Amygdala (tissue), 56 donors: Measurements from ENCODE around the gene GTF2IRD2.
A peak's percentile ranks its signal among the peaks of the same experiment; 100 is the strongest.
"Not testable (repeated sequence)": the region's sequence is repeated elsewhere in the genome, so short reads cannot be mapped to it uniquely, and the experiment has no call there.

ENCODE experiments used
- DNase-seq, 56 donors: peaks; one replicate each; lab custom pipeline; 2025; lab: John Stamatoyannopoulos, UW

The GTF2IRD2 gene

DNA sequence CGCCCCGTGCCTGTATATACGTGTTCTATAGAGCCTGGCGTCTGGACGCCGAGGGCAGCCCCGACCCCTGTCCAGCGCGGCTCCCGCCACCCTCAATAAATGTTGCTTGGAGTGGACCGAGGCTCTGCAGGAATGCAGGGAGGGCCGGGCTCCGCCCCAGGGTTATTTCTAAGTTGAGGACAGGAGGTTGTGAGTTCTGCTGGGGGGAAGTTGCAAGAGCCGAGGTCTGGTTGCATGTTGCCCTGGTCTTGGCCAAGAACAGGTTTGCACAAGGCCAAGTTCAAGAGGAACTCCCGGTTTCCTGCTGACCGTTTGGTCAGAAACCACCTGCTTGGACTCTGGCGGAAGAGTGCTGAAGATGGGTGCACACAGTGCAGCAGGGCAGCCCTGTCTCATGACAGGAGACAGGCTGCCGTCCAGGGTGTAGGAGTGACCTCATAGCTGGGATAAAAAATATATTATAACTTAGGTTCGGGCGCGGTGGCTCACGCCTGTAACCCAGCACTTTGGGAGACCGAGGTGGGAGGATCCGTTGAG, 62.1 kb downstream of the GTF2IRD2 start:
- DNase-seq: not testable (repeated sequence)

DNA sequence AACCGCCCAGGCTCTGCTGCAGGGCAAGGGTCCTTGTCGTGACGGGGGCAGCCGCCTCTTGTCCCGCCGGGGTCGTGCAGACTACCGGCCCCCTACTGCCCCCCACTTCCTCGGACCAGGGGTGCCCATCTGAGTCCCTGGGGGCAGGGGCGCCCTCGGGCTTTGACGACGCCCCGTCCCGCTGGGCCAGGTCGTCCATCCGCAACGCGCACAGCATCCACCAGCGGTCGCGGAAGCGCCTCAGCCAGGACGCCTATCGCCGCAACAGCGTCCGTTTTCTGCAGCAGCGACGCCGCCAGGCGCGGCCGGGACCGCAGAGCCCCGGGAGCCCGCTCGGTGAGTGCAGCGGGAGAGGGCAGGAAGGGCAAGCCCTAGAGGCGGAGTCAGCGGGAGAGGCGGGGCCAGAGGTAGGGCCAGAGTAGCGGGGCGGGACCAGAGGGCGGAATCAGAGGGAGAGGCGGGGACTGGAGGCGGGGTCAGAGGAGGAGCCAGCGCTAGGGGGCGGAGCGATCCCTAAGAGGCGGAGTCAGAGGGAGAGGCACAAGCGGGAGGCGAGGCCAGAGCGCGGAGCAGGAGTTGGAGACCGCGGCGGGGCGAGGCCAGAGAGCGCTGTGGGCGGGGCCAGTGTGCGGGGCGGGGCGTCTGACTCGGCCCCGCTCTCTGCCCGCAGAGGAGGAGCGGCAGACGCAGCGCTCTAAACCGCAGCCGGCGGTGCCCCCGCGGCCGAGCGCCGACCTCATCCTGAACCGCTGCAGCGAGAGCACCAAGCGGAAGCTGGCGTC, 62.8 kb downstream of the GTF2IRD2 start:
- DNase-seq: peak; percentile 2 to 96 (median 85)

DNA sequence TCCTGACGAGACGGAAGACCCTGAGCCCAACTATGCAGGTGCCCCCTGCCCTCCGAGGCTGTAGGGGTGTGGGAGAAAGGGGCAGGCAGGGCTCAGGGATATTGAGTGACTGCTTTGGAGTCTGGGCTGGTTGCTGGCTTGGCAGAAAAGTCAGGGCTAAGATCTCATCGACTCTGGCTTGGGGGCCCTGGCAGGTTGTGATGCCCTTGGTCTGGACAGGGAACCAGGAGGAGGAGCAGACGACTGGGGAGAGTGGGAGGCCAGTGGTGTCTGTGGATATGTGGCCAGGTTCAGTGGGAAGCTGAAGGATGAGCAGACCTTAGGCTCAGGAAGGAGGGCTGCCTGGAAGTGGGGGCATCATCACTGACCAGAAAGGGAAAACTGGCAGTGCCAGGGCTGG, 67.8 kb downstream of the GTF2IRD2 start:
- DNase-seq: not testable (repeated sequence)

DNA sequence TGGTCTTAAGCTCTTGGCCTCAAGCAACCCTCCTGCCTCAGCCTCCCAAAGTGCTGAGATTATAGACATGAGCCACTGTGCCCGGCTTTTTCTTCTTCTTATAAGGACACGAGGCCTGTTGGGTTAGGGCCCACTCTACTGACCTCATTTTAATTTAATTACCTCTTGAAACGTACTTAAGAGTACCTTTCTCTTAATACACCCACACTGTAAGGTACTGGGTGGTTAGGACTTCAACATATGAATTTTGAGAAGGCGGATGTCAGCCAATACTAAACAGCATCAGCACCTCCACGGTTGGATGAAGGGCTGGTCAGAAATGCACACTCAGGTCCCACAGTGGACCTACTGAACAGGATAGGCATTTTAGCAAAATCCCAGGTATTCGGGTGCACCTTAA, 69.7 kb downstream of the GTF2IRD2 start:
- DNase-seq: not testable (repeated sequence)

DNA sequence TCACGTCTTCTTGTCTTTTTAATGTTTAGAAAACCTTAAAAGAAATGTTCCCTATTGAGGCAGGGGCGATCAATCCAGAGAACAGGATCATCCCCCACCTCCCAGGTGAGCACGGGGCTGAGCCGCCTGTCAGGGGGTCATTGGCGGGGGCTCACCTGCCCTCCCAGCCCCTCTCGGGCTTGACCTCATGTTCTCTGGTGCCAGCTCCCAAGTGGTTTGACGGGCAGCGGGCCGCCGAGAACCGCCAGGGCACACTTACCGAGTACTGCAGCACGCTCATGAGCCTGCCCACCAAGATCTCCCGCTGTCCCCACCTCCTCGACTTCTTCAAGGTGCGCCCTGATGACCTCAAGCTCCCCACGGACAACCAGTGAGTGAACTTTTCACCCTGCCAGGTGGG, 72.4 kb downstream of the GTF2IRD2 start:
- not testable (repeated sequence) for DNase-seq

DNA sequence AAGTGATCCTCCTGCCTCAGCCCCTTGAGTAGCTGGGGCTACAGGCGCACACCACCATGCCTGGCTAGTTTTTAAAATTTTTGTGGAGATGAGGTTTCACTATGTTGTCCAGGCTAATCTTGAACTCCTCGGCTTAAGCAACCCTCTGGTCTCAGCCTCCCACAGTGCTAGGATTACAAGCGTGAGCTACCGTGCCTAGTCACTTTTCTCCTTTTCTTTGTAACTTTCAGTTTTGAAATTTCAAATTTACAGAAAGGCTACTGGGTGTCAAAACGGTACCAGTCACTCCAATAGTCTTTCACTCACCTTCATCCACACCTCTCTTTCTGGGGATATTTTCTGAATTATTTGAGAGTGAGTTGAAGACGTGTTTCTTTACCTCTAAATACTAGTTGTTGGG, 76.3 kb downstream of the GTF2IRD2 start:
- DNase-seq: not testable (repeated sequence)

DNA sequence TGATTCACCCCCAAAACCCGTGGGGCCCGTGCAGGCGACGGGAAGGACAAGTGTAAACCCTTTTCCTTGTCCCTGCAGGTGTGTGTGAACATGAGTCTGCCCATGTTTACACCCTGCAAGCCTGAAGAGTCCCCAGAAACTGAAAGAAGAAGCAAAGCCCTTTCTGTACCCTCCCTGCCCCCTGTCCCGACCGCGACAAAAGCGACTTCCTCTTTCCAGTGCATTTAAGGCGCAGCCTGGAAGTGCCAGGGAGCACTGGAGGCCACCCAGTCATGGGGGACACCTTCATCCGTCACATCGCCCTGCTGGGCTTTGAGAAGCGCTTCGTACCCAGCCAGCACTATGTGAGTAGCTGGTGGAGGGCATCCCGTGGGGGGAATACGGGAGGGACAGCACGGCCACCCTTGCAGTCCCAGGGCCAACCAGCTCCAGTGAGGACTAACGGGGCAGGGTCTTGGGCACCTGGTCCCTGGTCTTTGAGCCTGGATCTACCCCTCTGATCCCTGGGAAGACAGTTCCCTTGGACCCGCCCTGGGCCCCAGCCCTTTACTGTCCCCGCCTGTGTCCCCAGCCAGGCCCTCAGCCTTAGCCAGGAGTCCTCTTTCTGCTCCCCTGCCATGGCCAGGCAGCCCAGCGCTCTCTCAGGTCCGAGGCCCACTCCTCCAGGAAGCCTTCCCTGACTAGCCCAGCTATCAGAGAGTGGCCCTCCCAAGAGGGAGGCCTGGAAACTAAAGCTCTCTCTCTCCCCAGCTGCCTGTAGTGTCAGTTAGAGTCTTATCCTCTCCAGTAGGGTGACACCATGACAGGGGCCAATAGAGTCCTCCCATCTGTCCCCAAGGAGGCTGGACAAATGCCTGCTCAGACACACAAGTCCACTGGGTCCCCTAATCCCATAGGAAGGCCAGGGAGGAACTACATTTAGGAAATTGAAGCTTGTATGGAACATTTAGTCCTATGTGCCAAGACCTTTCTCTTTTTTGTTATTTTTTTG, 77.3 kb downstream of the GTF2IRD2 start, which contains the start of gene NCF1:
NCF1 (plus strand) TSS at position 252 of the 991 bp plus-strand sequence; CDS start at position 273, 21 bp downstream.
- DNase-seq: not testable (repeated sequence)

DNA sequence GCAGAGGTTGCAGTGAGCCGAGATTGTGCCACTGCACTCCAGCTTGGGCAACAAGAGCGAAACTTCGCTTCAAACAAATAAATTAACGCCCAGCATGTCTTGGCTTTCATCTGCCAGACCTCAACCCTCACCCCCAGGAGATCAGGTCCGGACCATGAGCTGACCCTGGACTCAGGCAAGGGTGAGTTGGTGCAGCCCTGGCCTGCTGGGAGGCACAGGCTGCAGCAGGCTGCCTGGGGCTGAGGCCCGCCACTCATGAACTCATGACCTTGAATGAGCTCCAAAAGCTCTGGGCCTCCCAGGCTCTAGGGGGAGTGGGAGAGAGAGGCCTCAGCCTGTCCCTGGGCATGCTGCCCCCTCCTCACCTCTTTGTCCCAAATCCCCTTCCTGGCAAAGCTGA, 79.3 kb downstream of the GTF2IRD2 start:
- DNase-seq: not testable (repeated sequence)

DNA sequence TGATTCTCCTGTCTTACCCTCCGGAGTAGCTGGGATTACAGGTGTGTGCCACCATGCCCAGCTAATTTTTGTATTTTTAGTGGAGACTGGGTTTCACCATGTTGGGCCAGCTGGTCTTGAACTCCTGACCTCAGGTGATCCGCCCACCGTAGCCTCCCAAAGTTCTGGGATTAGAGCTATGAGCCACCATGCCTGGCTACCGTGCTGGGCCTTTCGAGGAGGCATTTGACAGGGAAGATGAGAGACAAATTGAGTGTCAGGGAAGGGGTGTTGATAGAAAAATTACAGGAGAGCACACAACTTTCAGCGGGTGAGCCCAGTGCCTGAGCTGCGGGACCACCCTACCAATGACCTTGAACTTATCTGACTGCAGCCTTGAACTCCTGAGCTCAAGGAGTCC, 81.3 kb downstream of the GTF2IRD2 start:
- not testable (repeated sequence) for DNase-seq

DNA sequence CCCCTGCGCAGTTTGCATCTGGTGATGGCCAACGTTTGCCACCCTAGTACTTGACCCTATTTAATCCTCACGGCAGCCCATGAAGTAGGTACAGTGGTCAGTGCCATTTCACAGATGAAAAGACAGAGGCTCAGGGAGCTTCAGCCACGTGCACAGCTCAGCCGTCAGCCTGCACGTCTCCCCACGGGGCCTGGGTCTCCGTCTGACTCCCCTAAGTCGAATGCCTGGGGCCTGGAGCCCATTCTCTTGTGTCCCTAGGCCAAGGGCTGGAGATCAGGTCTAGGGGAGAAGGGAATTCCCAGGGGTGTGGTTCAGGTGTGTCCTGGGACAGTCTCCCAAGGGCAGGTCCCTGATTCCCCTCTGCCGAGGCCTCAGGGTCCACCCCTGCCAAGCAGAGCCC, 84.4 kb downstream of the GTF2IRD2 start:
- DNase-seq: not testable (repeated sequence)

DNA sequence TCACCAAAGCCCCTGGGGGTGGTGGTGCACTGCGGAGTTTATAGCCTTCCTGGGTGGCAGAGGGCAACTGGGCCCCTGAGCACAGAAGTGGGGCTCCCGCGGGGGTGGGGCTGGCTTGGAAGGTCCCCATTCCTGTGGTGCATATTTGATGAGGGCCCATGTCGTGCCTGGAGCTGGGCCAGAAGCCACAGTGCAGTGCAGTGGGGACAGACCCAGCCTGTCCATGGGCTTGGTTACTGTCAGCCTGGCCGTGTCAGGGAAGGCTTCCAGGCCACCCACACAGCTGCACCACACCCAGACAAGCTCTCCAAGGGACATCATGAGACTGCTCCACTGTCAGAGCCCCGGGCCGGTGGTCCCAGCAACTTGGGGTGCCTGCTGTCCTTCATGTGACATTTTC, 84.9 kb downstream of the GTF2IRD2 start:
- DNase-seq: not testable (repeated sequence)

DNA sequence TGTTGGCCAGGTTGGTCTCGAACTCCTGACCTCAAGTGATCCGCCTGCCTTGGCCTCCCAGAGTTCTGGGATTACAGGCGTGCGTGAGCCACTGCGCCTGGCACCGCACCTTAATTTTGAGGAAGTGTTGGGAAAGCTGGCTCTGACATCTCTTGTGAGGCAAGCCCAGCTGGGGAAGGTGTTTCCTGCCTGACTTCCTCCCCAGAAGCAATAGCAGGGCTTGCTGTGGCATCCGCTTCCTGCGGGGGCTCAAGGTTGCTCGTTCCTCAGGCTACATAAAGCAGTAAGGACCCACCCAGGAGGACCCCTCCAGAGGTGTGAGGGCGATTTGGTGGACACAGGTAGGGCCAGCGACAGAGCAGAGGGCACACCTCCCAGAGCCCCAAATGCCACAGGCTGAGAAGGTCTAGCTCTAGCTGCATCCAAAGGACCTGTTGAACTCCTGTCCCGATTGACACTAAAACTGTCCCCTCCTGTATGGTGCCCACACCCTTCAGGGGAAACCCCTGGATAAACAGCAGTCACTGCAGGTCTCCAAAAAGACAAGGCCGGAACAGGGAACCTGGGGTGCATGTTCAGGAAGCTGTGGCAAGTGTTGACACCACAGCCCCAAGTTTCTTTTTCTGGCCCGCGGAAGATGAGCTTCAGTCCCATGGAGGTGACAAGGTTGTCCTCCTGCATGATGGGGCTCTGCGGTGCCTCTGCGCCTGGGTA, 86.0 kb downstream of the GTF2IRD2 start:
- DNase-seq: not testable (repeated sequence)

DNA sequence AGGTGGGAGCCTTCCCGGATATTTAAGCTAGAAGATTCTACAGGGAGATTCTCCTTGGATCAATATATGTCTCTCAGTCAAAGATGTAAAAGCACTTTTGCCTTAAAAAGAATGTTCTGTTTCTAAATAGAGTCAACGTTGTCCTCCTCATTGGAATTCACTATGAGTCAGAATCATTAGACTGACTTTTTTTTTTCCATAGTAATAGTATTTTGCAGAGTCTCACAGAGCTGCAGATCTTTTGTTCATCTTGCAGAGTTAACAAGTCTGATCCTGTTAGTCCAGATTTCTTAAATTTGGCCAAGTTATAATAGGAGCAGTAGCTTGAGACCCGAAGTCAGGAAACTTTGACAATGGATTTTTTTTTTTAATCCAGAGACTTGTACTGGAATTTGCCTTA, 92.4 kb downstream of the GTF2IRD2 start:
- DNase-seq: not testable (repeated sequence)

DNA sequence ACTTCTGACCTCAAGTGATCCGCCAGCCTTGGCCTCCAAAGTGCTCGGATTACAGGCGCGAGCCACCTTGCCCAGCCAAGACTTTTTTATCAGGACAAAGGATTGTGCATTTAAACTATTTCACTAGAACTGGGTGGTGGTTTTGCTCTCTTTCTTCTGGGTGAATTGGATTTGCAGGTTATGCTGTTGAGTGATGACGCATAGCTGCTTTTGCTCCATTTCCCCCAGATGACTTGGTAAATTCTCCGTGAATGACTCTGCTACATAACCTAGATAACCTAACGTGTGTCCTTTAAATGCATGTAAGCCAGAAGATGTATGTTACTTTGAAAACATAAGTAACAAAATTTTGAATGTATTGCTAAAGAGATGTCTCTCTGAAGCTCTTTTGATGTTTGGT, 93.1 kb downstream of the GTF2IRD2 start:
- DNase-seq: not testable (repeated sequence)

DNA sequence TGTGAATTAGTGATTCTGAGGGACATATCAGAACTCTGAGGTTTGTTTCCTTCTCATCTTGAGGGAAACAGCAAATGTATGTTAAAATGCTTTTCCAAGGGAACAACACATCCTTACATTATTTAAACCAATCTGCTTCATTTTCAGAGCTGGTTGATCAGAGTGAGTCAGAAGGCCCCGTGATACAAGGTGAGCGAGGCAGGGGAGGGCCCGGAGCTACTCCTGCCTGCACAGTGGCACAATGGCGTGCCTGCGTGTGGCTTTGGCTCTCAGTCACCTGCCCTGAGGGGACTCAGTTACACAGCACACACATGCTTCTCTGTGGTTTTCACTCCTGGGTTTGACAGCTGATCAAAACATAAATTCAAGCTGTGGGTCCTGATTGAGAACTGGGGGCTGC, 94.7 kb downstream of the GTF2IRD2 start:
- DNase-seq: not testable (repeated sequence)

DNA sequence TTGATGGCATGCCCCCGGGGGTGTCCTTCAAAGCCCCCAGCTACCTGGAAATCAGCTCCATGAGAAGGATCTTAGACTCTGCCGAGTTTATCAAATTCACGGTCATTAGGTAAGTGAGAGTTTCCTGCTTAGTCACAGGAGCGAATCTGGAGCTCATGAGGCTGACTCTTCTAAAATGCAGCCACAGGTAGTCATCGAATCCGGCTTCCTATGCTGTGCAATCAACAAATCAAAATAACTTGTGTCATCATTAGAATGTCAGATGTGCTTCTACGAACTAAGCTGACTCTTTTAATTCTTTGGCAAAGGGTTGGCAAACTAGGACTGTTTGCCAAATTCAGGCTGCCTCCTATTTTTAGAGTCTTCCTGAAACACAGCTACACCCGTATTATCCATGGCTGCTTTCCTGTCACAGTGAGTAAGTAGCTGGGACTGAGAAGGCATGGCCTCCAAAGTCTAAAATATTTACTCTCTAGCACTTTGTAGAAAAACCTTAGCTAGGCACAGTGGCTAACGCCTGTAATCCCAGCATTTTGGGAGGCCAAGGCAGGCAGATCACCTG, 97.4 kb downstream of the GTF2IRD2 start:
- not testable (repeated sequence) for DNase-seq
